H1 (cell line): ENCODE results near the gene SLC6A2.

Source experiments
- CTCF ChIP-seq, 3 experiments: IDR thresholded peaks; 1 replicate in 2 of 3; 2 replicates in 1 of 3; pipeline versions ENCODE4 v1.5.1 to v1.6.1; 2011; ENCODE audit warnings: low read length in 3 of 3, mild to moderate bottlenecking in 3 of 3, inconsistent platforms in 2 of 3, low read depth in 1 of 3, moderate library complexity in 1 of 3; ENCODE audit not compliant: insufficient read depth in 1 of 3; ENCODE audit errors: control extremely low read depth in 1 of 3
- EGR1 ChIP-seq: IDR thresholded peaks from 2 replicates; pipeline ENCODE4 v1.6.1; 2011; ENCODE audit warnings: low read depth, low read length, borderline replicate concordance
- EZH2 ChIP-seq: fragments of 200-600 bp; sonication (generic); IDR thresholded peaks from 2 replicates; pipeline ENCODE4 v1.7.1; 2012; ENCODE audit warnings: low read depth, mild to moderate bottlenecking, moderate library complexity, low read length, inconsistent platforms; ENCODE audit not compliant: severe bottlenecking
- JUND ChIP-seq: IDR thresholded peaks from 2 replicates; pipeline ENCODE4 v1.6.1; 2011; ENCODE audit warnings: mild to moderate bottlenecking, improper control_type of control experiment, low read length
- POLR2A ChIP-seq, 2 experiments: IDR thresholded peaks; 1 replicate in 1 of 2; 2 replicates in 1 of 2; pipeline ENCODE4 v1.6.1; 2011; ENCODE audit warnings: low read depth in 2 of 2, low read length in 2 of 2, mild to moderate bottlenecking in 2 of 2; ENCODE audit errors: control extremely low read depth in 1 of 2
- TAF7 ChIP-seq: optimal IDR thresholded peaks from 2 replicates; pipeline ENCODE3; 2011; ENCODE audit warnings: low read depth, mild to moderate bottlenecking, inconsistent platforms, low read length, moderate library complexity, borderline replicate concordance

GRCh38 chr16:55737966-55738365, 82.2 kb downstream of the SLC6A2 start:
- TF ChIP-seq TAF7: no peak
- no peak for TF ChIP-seq EGR1
- no peak for TF ChIP-seq JUND
- TF ChIP-seq EZH2: no peak
- no peak for TF ChIP-seq POLR2A (IDR thresholded peaks at IDR 0.05; ENCODE audit: control extremely low read depth in 1 of 2, low read depth in 2 of 2, low read length in 2 of 2)
- TF ChIP-seq CTCF (IDR thresholded peaks at IDR 0.05; ENCODE audit: control extremely low read depth in 1 of 3, insufficient read depth in 1 of 3, low read depth in 1 of 3, low read length in 3 of 3): no peak
